Nephron progenitor cell (in vitro differentiated cells): Measurements from ENCODE around the gene FMC1.
A peak's percentile ranks its signal among the peaks of the same experiment; 100 is the strongest.

ENCODE experiments used
- DNase-seq: peaks from one replicate; pipeline ENCODE4 v3.0.0; 2021
- H3K27ac Mint-ChIP-seq: 2 replicates; pipeline ENCODE4 v1.8.0; 2021; ENCODE audit warnings: mild to moderate bottlenecking, moderate library complexity, mixed read lengths
- H3K27me3 Mint-ChIP-seq: 2 replicates; pipeline ENCODE4 v1.8.0; 2021; ENCODE audit warnings: mild to moderate bottlenecking, low read depth, mixed read lengths; ENCODE audit not compliant: poor library complexity
- H3K36me3 Mint-ChIP-seq: 2 replicates; pipeline ENCODE4 v1.8.0; 2021; ENCODE audit warnings: low read depth, mixed read lengths
- H3K4me1 Mint-ChIP-seq: 2 replicates; pipeline ENCODE4 v1.8.0; 2021; ENCODE audit warnings: mixed read lengths
- H3K4me3 Mint-ChIP-seq: 2 replicates; pipeline ENCODE4 v1.8.0; 2021; ENCODE audit warnings: mild to moderate bottlenecking, moderate library complexity, mixed read lengths
- H3K9me3 Mint-ChIP-seq: 2 replicates; pipeline ENCODE4 v1.8.0; 2021; ENCODE audit warnings: mild to moderate bottlenecking, moderate library complexity, mixed read lengths
- TF ChIP-seq, protein P1 (sequence below): fragments of 200-600 bp; sonication (generic); IDR thresholded peaks from 2 replicates; pipeline ENCODE4 v1.5.0; 2021; ENCODE audit warnings: antibody characterized with exemption

FMC1 gene

GRCh38 chr7:139366400-139366799 is 25.3 kb downstream of the FMC1 start:
- Mint-ChIP-seq H3K9me3 (no peaks in the 10 kb centered on the region), H3K27ac (no peak overlapping the region), H3K4me1 (peaks cover 46% of the 10 kb centered on the region), H3K36me3 (peaks cover 32% of the 10 kb centered on the region), H3K27me3 (no peaks in the 10 kb centered on the region), H3K4me3 (no peak overlapping the region)
- DNase-seq: no peak
- TF ChIP-seq, protein P1, sequence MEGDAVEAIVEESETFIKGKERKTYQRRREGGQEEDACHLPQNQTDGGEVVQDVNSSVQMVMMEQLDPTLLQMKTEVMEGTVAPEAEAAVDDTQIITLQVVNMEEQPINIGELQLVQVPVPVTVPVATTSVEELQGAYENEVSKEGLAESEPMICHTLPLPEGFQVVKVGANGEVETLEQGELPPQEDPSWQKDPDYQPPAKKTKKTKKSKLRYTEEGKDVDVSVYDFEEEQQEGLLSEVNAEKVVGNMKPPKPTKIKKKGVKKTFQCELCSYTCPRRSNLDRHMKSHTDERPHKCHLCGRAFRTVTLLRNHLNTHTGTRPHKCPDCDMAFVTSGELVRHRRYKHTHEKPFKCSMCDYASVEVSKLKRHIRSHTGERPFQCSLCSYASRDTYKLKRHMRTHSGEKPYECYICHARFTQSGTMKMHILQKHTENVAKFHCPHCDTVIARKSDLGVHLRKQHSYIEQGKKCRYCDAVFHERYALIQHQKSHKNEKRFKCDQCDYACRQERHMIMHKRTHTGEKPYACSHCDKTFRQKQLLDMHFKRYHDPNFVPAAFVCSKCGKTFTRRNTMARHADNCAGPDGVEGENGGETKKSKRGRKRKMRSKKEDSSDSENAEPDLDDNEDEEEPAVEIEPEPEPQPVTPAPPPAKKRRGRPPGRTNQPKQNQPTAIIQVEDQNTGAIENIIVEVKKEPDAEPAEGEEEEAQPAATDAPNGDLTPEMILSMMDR: no peak

- TF ChIP-seq, protein P1: no peak
- H3K4me1 Mint-ChIP-seq: peaks cover 40% of the 10 kb centered on the region
- H3K9me3 Mint-ChIP-seq: no peaks in the 10 kb centered on the region
- H3K36me3 Mint-ChIP-seq: peaks cover 32% of the 10 kb centered on the region
- H3K4me3 Mint-ChIP-seq: no peak overlapping the region
- peak overlapping the region; percentile 46 for H3K27ac Mint-ChIP-seq
- no peak for DNase-seq
- no peaks in the 10 kb centered on the region for H3K27me3 Mint-ChIP-seq
Observed at GRCh38 chr7:139367438-139368155, 26.5 kb downstream of the FMC1 start.

DNA sequence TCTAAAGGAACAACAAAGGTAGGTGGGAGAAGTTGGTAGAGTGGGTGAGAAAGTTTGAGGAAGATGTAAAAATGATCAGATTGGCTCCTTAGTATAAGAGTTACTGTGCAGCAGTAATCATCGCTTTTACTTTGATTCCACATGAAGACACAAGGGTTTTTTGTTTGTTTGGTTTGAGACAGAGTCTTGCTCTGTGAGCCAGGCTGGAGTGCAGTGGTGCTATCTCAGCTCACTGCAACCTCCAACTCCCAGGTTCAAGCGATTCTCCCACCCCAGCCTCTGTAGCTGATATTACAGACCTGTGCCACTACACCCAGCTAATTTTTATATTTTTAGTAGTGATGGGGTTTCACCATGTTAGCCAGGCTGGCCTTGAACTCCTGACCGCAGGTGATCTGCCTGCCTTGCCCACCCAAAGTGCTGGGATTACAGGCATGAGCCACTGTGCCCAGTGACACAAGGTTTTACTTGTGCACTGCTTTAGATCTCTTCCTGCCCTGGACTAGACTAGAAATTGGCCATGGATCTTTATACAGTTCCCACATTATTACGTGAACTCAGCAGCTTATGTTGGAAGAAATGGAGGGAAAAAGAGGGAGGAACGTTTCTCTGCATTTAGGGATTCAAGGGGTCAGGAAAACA is 29.3 kb downstream of the FMC1 start:
- H3K27me3 Mint-ChIP-seq: no peaks in the 10 kb centered on the region
- H3K27ac Mint-ChIP-seq: peak overlapping the region; percentile 71
- H3K9me3 Mint-ChIP-seq: no peaks in the 10 kb centered on the region
- TF ChIP-seq, protein P1: no peak
- peaks cover 34% of the 10 kb centered on the region for H3K4me1 Mint-ChIP-seq
- H3K36me3 Mint-ChIP-seq: peaks cover 22% of the 10 kb centered on the region
- DNase-seq: no peak
- no peak overlapping the region for H3K4me3 Mint-ChIP-seq

GRCh38 chr7:139370943-139371313 is 29.8 kb downstream of the FMC1 start:
- Mint-ChIP-seq H3K27ac (peak overlapping the region; percentile 71), H3K9me3 (no peaks in the 10 kb centered on the region), H3K4me1 (peaks cover 34% of the 10 kb centered on the region), H3K27me3 (no peaks in the 10 kb centered on the region), H3K4me3 (no peak overlapping the region), H3K36me3 (peaks cover 22% of the 10 kb centered on the region)
- no peak for DNase-seq
- TF ChIP-seq, protein P1: no peak

DNA sequence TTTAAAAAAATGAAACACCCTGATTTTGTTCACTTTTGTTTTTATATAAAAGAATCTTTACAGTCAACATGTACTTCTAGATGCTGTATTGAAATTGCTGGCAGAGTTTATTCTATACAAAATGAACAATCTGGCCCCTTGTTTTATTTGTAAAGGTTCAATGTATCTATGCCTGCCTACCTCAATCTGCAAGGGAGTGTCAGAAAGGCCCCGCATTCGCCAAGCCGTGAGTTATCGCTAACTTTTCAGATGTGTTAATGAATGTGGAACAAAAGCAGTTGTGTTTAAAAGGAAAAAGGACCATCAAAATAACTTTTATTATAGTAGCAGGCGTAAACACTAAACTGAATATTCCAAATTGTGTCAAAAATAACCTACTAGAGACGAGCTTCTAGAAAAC is 33.1 kb downstream of the FMC1 start:
- Mint-ChIP-seq H3K27ac (no peak overlapping the region), H3K4me3 (no peak overlapping the region), H3K4me1 (peaks cover 27% of the 10 kb centered on the region), H3K27me3 (no peaks in the 10 kb centered on the region), H3K36me3 (peaks cover 35% of the 10 kb centered on the region), H3K9me3 (no peaks in the 10 kb centered on the region)
- TF ChIP-seq, protein P1: no peak
- no peak for DNase-seq

DNA sequence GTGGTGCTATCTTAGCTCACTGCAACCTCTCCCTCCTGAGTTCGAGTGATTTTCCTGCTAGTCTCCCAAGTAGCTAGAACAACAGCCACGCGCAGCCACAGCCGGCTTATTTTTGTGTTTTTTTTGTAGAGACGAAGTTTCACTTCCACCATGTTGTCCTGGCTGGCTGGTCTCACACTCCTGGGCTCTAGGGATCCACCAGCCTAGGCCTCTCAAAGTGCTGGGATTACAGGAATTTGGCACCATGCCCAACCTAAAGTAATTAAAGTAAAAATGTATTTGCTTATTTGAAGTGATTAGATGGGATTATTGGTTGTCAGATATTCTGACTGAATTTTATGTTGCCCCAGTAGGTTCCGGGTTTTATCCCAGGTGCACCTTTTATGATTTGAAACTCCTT is 41.3 kb downstream of the FMC1 start:
- Mint-ChIP-seq H3K4me1 (no peaks in the 10 kb centered on the region), H3K9me3 (no peaks in the 10 kb centered on the region), H3K27ac (no peak overlapping the region), H3K36me3 (peaks cover 60% of the 10 kb centered on the region), H3K27me3 (no peaks in the 10 kb centered on the region), H3K4me3 (no peak overlapping the region)
- DNase-seq: no peak
- TF ChIP-seq, protein P1: no peak
